Measurements from ENCODE around the gene MAP2K6.

The MAP2K6 gene

GRCh38 chr17:69497161-69497560 lies 82.7 kb downstream of the MAP2K6 start:
- DNase-seq = no peak

DNA sequence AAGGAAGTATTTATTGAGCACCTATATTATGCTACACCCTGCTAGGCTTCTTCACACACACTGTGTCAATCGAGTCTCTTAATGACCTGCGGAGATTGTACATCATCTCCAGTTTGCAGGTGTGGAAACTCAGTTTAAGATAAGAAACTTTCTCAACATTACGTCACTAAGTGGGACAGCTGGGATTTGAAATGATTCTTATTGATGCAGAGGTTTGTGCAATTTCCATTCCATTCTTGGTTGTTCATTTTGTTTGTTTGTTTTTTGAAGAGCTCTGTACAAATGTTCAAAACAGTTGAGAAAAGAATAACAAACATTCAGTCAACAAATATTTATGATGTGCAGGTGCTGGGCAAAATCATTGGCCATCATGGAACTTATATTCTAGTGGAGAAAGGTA lies 84.8 kb downstream of the MAP2K6 start:
- DNase-seq = no peak

- no peak for DNase-seq
These were observed 86.5 kb downstream of the MAP2K6 start for GRCh38 chr17:69500911-69501429.

- DNase-seq = no peak
These were observed 87.3 kb downstream of the MAP2K6 start for GRCh38 chr17:69501591-69502468.

DNA sequence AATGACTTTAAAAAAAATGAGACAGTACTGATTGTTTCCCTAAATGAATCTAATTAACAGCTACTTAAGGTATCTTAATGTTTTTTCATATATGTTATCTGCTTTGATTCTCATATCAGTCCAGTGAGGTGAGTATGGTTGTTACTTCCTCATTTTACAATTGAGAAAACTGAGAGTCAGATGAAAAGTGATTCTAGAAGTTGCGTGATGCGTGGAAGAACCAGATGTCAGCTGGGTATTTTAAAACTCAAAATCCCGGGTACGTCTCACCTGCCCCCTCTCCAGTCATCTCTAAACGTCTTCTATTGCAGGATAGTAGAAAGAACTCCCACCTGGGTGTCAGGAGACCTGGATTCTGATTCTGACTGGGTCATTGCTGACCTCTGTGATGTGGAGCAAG lies 89.2 kb downstream of the MAP2K6 start:
- no peak for DNase-seq

DNA sequence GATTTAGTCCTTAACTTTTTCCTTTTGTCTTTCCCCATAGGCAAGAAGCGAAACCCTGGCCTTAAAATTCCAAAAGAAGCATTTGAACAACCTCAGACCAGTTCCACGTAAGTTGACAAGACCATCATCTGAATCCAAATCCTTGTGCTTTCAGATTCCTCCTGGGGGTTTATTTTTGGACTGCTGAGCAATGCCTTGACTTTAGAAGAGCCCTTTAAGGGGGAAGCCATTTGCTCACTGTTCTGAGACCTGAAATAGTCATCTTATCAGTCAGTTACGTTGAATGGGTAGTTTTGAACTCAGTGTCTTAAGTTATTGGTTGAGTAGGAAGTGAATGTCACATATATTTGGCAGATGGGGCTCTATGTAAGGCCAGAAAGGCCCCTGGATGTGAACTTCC lies 91.2 kb downstream of the MAP2K6 start:
- no peak for DNase-seq

- no peak for DNase-seq
These were observed 92.0 kb downstream of the MAP2K6 start for GRCh38 chr17:69506489-69506888.

DNA sequence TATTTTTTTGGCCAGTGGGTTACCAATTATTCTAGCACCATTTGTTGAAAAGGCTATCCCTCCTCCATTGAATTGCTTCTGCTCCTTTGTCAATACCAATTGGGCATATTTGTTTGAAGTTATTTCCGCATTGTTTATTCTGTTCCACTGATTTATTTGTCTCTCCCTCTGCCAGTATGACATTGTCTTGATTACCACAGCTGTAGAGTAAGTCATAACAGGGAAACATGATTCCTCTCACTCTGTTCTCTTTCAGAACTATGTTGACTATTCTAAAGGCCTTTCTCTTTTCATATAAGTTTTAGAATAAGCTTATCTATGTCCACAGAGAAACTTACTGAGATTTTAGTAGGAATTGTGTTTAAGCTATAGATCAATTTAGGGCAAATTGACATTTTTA lies 94.3 kb downstream of the MAP2K6 start:
- DNase-seq = no peak

GRCh38 chr17:69511250-69511649 lies 96.8 kb downstream of the MAP2K6 start:
- no peak for DNase-seq

DNA sequence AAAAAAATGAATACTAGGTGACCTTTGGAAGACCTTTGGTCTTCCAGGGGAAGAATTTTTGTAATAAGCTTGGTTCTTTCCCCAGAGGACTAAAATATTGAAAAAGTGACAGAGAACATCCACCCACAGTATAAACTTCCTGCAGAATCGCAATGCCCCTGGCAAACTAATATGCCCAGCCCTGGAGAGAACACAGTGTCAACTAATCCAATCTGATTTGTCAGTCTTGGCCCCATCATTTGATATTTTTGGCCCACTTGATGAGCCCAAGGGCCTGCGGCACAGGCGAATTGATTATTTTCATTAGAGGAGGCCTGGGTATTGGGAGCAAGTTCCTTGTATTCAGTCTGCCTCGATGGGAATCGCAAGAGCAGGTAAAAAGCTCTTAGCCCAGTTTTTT lies 98.4 kb downstream of the MAP2K6 start:
- no peak for DNase-seq

GRCh38 chr17:69516225-69516624 lies 101.7 kb downstream of the MAP2K6 start:
- DNase-seq = no peak

- no peak for DNase-seq
These were observed 102.4 kb downstream of the MAP2K6 start for GRCh38 chr17:69516911-69517310.

- no peak for DNase-seq
These were observed 104.5 kb downstream of the MAP2K6 start for GRCh38 chr17:69518951-69519350.

GRCh38 chr17:69523244-69523861 lies 108.9 kb downstream of the MAP2K6 start:
- no peak for DNase-seq

DNA sequence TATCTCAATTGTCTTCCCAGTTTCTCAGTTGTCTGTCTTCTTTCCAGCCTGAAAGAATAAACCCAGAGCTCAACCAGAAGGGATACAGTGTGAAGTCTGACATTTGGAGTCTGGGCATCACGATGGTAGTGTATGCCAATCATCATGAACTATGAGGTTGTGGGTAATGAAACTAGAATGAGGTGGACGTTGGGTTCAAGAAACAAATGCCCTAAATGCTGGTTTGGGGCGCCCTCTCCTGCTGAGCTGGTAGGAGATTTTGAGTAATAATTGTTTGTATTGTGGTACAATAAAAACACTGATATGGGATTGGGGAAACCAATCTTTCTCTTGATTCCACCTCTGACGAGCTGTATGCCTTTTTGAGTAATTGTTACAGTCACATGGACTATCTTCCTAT lies 110.4 kb downstream of the MAP2K6 start:
- DNase-seq = no peak

- DNase-seq = no peak
These were observed 111.7 kb downstream of the MAP2K6 start for GRCh38 chr17:69525920-69526841.

DNA sequence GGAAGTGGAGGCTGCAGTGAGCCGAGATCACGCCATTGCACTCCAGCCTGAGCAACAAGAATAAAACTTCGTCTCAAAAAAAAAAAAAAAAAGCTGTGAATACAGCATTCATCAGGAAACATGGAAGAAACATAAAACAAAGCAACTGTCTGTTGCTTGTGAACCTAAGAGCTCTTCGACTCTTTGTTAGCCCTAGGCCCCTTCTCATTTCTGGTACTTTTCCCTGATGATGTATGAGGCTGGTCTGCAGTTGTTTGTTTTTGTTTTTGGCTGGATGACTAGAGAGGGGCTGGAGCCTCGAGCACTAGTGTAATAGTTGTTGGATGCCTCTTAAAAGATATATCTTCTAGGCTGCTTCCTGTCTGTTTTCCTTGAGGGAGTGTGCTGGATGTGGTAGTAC lies 113.5 kb downstream of the MAP2K6 start:
- DNase-seq = no peak

GRCh38 chr17:69533481-69534234 lies 119.2 kb downstream of the MAP2K6 start:
- DNase-seq = no peak

DNA sequence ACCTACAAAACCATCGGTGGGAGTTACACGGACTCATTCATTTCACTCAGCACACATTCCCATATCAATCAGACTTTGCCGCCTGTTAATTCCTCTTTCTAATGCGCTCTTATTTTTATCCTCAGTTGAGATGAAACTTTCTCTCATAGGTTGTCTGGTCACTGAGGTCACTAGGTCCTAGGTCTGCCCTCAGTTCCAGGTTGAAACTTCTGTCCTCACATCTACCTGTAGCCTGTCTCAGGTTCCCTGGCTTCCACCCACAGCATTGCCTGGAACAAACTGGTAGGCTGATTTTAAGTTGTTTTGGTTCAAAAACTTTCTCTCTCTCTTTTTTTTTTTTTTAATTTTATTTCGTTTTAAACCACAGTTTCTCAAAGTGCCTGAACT lies 119.7 kb downstream of the MAP2K6 start:
- no peak for DNase-seq

DNA sequence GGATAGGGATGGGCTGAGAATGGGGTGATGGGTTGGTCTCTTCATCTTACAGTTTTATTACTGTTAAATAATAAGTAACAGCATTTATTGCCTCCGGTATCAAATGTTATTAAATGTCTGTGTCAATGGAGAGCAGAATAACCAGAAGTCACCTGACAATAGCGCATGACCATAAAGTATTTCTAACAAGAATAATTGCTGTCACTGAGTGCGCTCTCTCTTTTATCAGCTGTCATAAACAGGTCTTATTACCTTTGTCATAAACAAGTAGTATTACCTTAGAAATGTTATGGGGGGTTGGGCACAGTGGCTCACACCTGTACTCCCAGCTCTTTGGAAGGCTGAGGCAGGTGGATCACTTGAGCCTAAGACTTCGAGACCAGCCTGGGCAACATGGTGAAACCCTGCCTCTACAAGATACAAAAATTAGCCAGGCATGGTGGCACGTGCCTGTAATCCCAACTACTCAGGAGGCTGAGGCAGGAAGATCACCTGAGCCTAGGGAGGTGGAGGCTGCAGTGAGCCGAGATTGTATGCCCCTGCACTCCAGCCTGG lies 120.6 kb downstream of the MAP2K6 start:
- no peak for DNase-seq

DNA sequence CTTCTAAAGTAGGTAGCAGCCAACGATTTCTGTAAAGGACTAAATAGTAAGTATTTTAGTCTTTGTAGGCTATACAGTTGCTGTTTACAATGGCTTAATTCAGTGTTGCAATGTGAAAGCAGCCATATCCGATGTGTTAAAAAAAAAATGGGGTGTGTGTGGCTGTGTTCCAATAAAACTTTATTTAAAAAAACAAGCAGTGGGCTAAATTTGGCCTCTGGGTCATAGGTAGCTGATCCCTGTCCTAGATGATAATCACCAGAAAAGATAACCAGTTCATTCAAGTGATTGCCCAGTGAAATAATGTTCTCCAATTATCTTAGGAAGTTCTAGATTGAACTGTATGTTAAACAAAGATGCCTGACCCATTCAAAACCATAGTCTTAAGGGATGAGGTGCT lies 124.3 kb downstream of the MAP2K6 start:
- no peak for DNase-seq

DNA sequence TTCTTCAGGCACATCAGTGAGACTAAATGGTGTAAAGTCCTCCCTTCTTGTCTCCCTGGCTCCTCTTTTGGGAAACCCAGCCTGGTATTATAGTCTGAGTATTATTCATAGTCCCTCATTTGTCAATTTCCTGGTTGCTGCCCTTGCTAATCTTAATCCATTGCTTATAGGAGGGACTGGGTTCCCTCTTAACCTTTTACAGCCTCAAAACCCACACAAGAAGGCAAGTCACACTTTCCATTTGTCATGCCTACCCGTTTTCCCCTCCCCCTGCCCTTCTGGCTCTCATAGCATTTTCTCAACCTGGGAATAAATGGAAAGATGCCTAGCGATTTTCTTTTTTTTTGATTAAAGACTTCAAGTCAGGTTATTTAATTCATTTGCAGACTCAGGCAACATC lies 124.8 kb downstream of the MAP2K6 start:
- DNase-seq = no peak
